HK-2 (cell line): ENCODE results near the gene ACSL5.

Experiments
- DNase-seq: peaks from one replicate; pipeline ENCODE4 v3.0.0-alpha.2; 2018; ENCODE audit not compliant: unreplicated experiment

Gene ACSL5

GRCh38 chr10:112465299-112465883 is 91.5 kb downstream of the ACSL5 start:
- no peak for DNase-seq

GRCh38 chr10:112466802-112467201 is 92.9 kb downstream of the ACSL5 start:
- no peak for DNase-seq

GRCh38 chr10:112467541-112468075 is 93.7 kb downstream of the ACSL5 start:
- no peak for DNase-seq

GRCh38 chr10:112471878-112472487 is 98.1 kb downstream of the ACSL5 start:
- DNase-seq = peak; percentile 11

GRCh38 chr10:112475575-112476218 is 101.8 kb downstream of the ACSL5 start:
- DNase-seq = no peak
